CD4-positive, alpha-beta T cell (primary cell): ENCODE results near the gene MYBPH. TPM values are rescaled to one million over a fixed set of nuclear protein-coding genes. Genes with fewer than 3 reads are reported as not detected.
A peak's percentile ranks its signal among the peaks of the same experiment; 100 is the strongest.

Source experiments
- ATAC-seq: fragments of 200-7000 bp; cut with Tn5 transposase; one replicate; pipeline ENCODE4 v1.10.0; 2022; ENCODE audit warnings: mild to moderate bottlenecking; ENCODE audit not compliant: poor library complexity
- CTCF ChIA-PET: fragments of 350-600 bp; sonication (Branson Sonifier 250); formaldehyde crosslinking; loops from one replicate; lab custom pipeline; 2021; ENCODE audit warnings: antibody characterized with exemption, inconsistent platforms; lab: Charles Lee
- POLR2A ChIA-PET: fragments of 350-600 bp; sonication (Branson Sonifier 250); formaldehyde crosslinking; loops from one replicate; lab custom pipeline; 2021; ENCODE audit warnings: antibody characterized with exemption, inconsistent platforms; lab: Charles Lee
- DNase-seq, 14 experiments: peaks; one replicate each; pipeline ENCODE4 v3.0.0-alpha.2; 2013 to 2020; ENCODE audit warnings: mixed read lengths in 2 of 14
- H3K27ac ChIP-seq, 2 donors: one replicate each; pipeline versions ENCODE4 v1.5.1 to v1.7.0; 2013; ENCODE audit warnings: low read length in 2 of 2, low read depth in 1 of 2, mild to moderate bottlenecking in 1 of 2
- H3K27me3 ChIP-seq, 2 experiments: 1 replicate in 1 of 2; 2 replicates in 1 of 2; pipeline versions ENCODE4 v1.6.1 to v1.7.0; 2013; ENCODE audit warnings: low read length in 2 of 2, control low read depth in 1 of 2, mild to moderate bottlenecking in 1 of 2, moderate library complexity in 1 of 2; ENCODE audit not compliant: insufficient read depth in 2 of 2, control insufficient read depth in 1 of 2
- H3K36me3 ChIP-seq: one replicate; pipeline ENCODE4 v1.6.1; 2013; ENCODE audit warnings: low read length, control low read depth; ENCODE audit not compliant: insufficient read depth
- H3K4me1 ChIP-seq: one replicate; pipeline ENCODE4 v1.6.1; 2013; ENCODE audit warnings: low read length, control low read depth; ENCODE audit not compliant: insufficient read depth
- H3K4me3 ChIP-seq: one replicate; pipeline ENCODE4 v1.5.1; 2013; ENCODE audit warnings: mild to moderate bottlenecking, low read length, moderate library complexity
- H3K9me3 ChIP-seq, 2 experiments: 1 replicate in 1 of 2; 2 replicates in 1 of 2; pipeline versions ENCODE4 v1.6.1 to v1.7.0; 2013; ENCODE audit warnings: low read length in 2 of 2, mild to moderate bottlenecking in 2 of 2, control low read depth in 1 of 2, moderate library complexity in 1 of 2; ENCODE audit not compliant: control insufficient read depth in 1 of 2, insufficient read depth in 1 of 2
- H3K27ac Mint-ChIP-seq: one replicate; pipeline ENCODE4 v1.8.0; 2020; ENCODE audit warnings: mixed read lengths
- H3K27me3 Mint-ChIP-seq: one replicate; pipeline ENCODE4 v1.8.0; 2021; ENCODE audit warnings: mixed read lengths
- H3K36me3 Mint-ChIP-seq: one replicate; pipeline ENCODE4 v1.8.0; 2021; ENCODE audit warnings: low read depth, mixed read lengths
- H3K4me1 Mint-ChIP-seq: one replicate; pipeline ENCODE4 v1.8.0; 2021; ENCODE audit warnings: low read depth, mixed read lengths
- H3K4me3 Mint-ChIP-seq: one replicate; pipeline ENCODE4 v1.8.0; 2020; ENCODE audit warnings: mild to moderate bottlenecking, mixed read lengths
- H3K9me3 Mint-ChIP-seq: one replicate; pipeline ENCODE4 v1.8.0; 2020; ENCODE audit warnings: mixed read lengths
- intact Hi-C, 2 experiments: fragments of 100-400 bp; cut with DNase I in 1 of 2; cut with micrococcal nuclease in 1 of 2; formaldehyde crosslinking; loops; one replicate each; pipeline versions ENCODE4 v1.15.1 to v1.9.0; 2023 to 2025; cut with DNase I, micrococcal nuclease
- total RNA-seq, 174 experiments: library from RNA in 2 of 174; stranded (reverse) in 2 of 174; gene quantifications; one replicate each; pipeline ENCODE4 v1.2.3 and lab custom pipeline; 2021 to 2026
- TF ChIP-seq, protein P1 (sequence below): fragments of 200-600 bp; IDR thresholded peaks from one replicate; pipeline ENCODE4 v1.8.0; 2022; ENCODE audit warnings: antibody characterized with exemption, mild to moderate bottlenecking

The MYBPH gene
- total RNA-seq, 2 experiments from 2014 or later, result not detected

DNA sequence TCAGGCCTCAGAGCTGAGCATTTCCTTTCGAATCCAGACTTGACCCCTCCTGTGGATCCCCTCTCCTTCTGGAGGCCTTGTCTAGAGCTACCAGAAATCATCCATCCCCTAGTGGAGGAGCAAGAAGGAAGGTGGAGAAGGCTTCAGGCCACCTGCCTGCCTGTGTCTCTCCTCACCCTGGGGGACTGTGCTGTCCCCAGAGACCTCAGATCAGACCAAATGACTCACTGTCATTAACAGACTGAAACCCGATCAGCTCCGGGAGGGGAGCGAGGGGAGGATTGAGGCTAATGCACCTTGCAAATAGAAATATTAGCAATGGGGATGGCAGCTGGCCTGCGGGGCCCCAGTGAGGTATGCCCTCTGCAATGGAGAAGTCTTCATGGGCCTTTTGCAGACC is 2.1 kb downstream of the MYBPH start:
- intact Hi-C loops, result no loop called here
- Histone ChIP-seq H3K9me3 (no peaks in the 10 kb centered on the region), H3K27ac (no peak overlapping the region), H3K4me1 (no peaks in the 10 kb centered on the region), H3K27me3 (no peaks in the 10 kb centered on the region), H3K4me3 (no peak overlapping the region), H3K36me3 (no peaks in the 10 kb centered on the region)
- H3K36me3 Mint-ChIP-seq, result no peaks in the 10 kb centered on the region
- H3K4me1 Mint-ChIP-seq, result no peaks in the 10 kb centered on the region
- ATAC-seq (no peak), DNase-seq (no peak)
- no peak overlapping the region for H3K27ac Mint-ChIP-seq
- TF ChIP-seq, protein P1, sequence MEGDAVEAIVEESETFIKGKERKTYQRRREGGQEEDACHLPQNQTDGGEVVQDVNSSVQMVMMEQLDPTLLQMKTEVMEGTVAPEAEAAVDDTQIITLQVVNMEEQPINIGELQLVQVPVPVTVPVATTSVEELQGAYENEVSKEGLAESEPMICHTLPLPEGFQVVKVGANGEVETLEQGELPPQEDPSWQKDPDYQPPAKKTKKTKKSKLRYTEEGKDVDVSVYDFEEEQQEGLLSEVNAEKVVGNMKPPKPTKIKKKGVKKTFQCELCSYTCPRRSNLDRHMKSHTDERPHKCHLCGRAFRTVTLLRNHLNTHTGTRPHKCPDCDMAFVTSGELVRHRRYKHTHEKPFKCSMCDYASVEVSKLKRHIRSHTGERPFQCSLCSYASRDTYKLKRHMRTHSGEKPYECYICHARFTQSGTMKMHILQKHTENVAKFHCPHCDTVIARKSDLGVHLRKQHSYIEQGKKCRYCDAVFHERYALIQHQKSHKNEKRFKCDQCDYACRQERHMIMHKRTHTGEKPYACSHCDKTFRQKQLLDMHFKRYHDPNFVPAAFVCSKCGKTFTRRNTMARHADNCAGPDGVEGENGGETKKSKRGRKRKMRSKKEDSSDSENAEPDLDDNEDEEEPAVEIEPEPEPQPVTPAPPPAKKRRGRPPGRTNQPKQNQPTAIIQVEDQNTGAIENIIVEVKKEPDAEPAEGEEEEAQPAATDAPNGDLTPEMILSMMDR, result no peak
- ChIA-PET CTCF (no interaction called here), POLR2A (no interaction called here)
- peaks cover 4% of the 10 kb centered on the region for H3K27me3 Mint-ChIP-seq
- no peak overlapping the region for H3K4me3 Mint-ChIP-seq
- no peaks in the 10 kb centered on the region for H3K9me3 Mint-ChIP-seq

- no peak overlapping the region for H3K4me3 ChIP-seq
- no peaks in the 10 kb centered on the region for H3K36me3 ChIP-seq
- H3K9me3 ChIP-seq, result no peaks in the 10 kb centered on the region
- ChIA-PET CTCF (no interaction called here), POLR2A (no interaction called here)
- Mint-ChIP-seq H3K27me3 (peaks cover 4% of the 10 kb centered on the region), H3K4me3 (no peak overlapping the region), H3K9me3 (no peaks in the 10 kb centered on the region), H3K36me3 (no peaks in the 10 kb centered on the region), H3K27ac (no peak overlapping the region), H3K4me1 (no peaks in the 10 kb centered on the region)
- no peaks in the 10 kb centered on the region for H3K27me3 ChIP-seq
- intact Hi-C loops, result no loop called here
- DNase-seq (no peak), ATAC-seq (no peak)
- TF ChIP-seq, protein P1, result no peak
- H3K27ac ChIP-seq, result no peak overlapping the region
- H3K4me1 ChIP-seq, result no peaks in the 10 kb centered on the region
These were observed 2.5 kb downstream of the MYBPH start for GRCh38 chr1:203173011-203173555.

DNA sequence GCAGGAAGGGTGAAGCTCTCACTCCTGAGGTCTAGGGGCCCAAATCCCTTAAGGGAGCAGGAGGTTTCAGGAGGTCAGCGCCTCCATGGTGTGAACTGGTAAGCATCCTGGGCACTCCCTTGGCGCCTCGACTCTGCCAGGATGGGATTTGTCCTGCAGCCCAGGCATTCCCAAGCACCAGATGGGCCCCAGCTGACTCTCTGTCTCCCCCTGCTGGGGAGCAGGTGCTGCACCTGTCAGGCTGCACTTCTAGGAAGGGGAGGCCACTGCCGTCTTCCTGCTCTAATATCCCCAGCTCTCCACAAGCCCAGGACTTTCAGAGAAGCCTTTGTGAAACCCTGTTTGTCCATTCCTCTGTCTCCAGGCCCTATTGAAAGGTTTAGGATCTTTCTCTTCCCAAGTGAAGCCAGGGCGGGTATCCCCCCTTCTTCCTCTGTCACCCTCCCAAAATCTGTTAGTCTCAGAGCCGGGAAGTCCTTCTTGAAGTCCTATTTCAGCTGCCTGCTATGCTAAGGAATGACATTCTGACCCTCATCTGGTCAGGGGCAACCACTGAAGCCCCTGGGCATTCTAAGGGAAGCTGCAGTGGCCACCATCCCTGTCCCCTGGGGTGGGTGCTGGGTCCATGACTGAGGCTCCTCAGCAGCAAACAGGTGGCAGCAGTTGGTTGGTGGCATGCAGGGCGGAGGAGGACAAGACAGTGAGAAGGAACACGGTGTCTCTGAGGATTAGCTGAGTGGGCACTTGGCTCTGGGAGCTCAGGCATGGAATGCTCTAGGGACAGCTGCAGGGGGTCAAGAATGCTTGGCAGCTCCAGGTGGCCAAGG is 3.2 kb downstream of the MYBPH start:
- ATAC-seq (no peak), DNase-seq (peak; percentile 10 to 65 (median 22))
- POLR2A ChIA-PET, result no interaction called here
- Mint-ChIP-seq H3K4me3 (no peak overlapping the region), H3K9me3 (no peaks in the 10 kb centered on the region), H3K27ac (no peak overlapping the region), H3K36me3 (no peaks in the 10 kb centered on the region), H3K4me1 (no peaks in the 10 kb centered on the region), H3K27me3 (peaks cover 4% of the 10 kb centered on the region)
- TF ChIP-seq, protein P1, result peak; percentile 51
- CTCF ChIA-PET, result no interaction called here
- no peaks in the 10 kb centered on the region for H3K27me3 ChIP-seq
- no peaks in the 10 kb centered on the region for H3K9me3 ChIP-seq
- no peaks in the 10 kb centered on the region for H3K36me3 ChIP-seq
- no peak overlapping the region for H3K4me3 ChIP-seq
- no peak overlapping the region for H3K27ac ChIP-seq
- H3K4me1 ChIP-seq, result no peaks in the 10 kb centered on the region
- intact Hi-C loops, result no loop called here
